HG03135 (cell line): ENCODE measurements around the gene PRSS35.
"Not testable (repeated sequence)": the region's sequence is repeated elsewhere in the genome, so short reads cannot be mapped to it uniquely, and the experiment has no call there.

Source experiments
- ATAC-seq: cut with Tn5 transposase; IDR thresholded peaks from one replicate; pipeline ENCODE4 v1.9.1; 2021; ENCODE audit warnings: mild to moderate bottlenecking, moderate library complexity; ENCODE audit not compliant: unreplicated experiment

The PRSS35 gene

GRCh38 chr6:83511901-83512681 is at the start of gene PRSS35:
Gene PRSS35, plus strand, starts transcription at chr6:83512534. Its CDS starts 10,908 bp downstream, at chr6:83523442.
- ATAC-seq, result no peak

GRCh38 chr6:83463886-83464285 is 48.4 kb upstream of the PRSS35 start:
- no peak for ATAC-seq

- ATAC-seq, result no peak
These were observed 47.8 kb upstream of the PRSS35 start for GRCh38 chr6:83464381-83465140.

- ATAC-seq, result no peak
These were observed 46.0 kb upstream of the PRSS35 start for GRCh38 chr6:83466328-83466727.

GRCh38 chr6:83467620-83468036 is 44.7 kb upstream of the PRSS35 start:
- ATAC-seq, result no peak

- ATAC-seq, result no peak
These were observed 42.3 kb upstream of the PRSS35 start for GRCh38 chr6:83470001-83470400.

GRCh38 chr6:83470587-83470986 is 41.7 kb upstream of the PRSS35 start:
- ATAC-seq, result no peak

- ATAC-seq, result no peak
These were observed 39.6 kb upstream of the PRSS35 start for GRCh38 chr6:83472767-83473166.

GRCh38 chr6:83474309-83474708 is 38.0 kb upstream of the PRSS35 start:
- no peak for ATAC-seq

- no peak for ATAC-seq
These were observed 35.4 kb upstream of the PRSS35 start for GRCh38 chr6:83476971-83477370.

- no peak for ATAC-seq
These were observed 32.9 kb upstream of the PRSS35 start for GRCh38 chr6:83479389-83479788.

- ATAC-seq, result no peak
These were observed 31.9 kb upstream of the PRSS35 start for GRCh38 chr6:83480470-83480869.

- ATAC-seq, result not testable (repeated sequence)
These were observed 30.4 kb upstream of the PRSS35 start for GRCh38 chr6:83481938-83482337.

- ATAC-seq, result no peak
These were observed 23.9 kb upstream of the PRSS35 start for GRCh38 chr6:83488448-83488847.

GRCh38 chr6:83488861-83489260 is 23.5 kb upstream of the PRSS35 start:
- ATAC-seq, result no peak

GRCh38 chr6:83490217-83490807 is 22.0 kb upstream of the PRSS35 start:
- ATAC-seq, result no peak

- ATAC-seq, result no peak
These were observed 7.0 kb upstream of the PRSS35 start for GRCh38 chr6:83505356-83505755.

GRCh38 chr6:83509441-83509840 is 2.9 kb upstream of the PRSS35 start:
- ATAC-seq, result no peak

- ATAC-seq, result no peak
These were observed 1.5 kb upstream of the PRSS35 start for GRCh38 chr6:83510791-83511190.

GRCh38 chr6:83511266-83511665 is 1.1 kb upstream of the PRSS35 start:
- ATAC-seq, result no peak

- ATAC-seq, result peak; percentile 9
These were observed 2.1 kb downstream of the PRSS35 start for GRCh38 chr6:83514466-83514865.
